ENCODE results near the gene TRIM49D1.
"Not testable (repeated sequence)": the region's sequence is repeated elsewhere in the genome, so short reads cannot be mapped to it uniquely, and the experiment has no call there.

The TRIM49D1 gene, protein sequence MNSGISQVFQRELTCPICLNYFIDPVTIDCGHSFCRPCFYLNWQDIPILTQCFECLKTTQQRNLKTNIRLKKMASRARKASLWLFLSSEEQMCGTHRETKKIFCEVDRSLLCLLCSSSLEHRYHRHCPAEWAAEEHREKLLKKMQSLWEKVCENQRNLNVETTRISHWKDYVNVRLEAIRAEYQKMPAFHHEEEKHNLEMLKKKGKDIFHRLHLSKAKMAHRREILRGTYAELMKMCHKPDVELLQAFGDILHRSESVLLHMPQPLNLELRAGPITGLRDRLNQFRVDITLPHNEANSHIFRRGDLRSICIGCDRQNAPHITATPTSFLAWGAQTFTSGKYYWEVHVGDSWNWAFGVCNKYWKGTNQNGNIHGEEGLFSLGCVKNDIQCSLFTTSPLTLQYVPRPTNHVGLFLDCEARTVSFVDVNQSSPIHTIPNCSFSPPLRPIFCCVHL

DNA sequence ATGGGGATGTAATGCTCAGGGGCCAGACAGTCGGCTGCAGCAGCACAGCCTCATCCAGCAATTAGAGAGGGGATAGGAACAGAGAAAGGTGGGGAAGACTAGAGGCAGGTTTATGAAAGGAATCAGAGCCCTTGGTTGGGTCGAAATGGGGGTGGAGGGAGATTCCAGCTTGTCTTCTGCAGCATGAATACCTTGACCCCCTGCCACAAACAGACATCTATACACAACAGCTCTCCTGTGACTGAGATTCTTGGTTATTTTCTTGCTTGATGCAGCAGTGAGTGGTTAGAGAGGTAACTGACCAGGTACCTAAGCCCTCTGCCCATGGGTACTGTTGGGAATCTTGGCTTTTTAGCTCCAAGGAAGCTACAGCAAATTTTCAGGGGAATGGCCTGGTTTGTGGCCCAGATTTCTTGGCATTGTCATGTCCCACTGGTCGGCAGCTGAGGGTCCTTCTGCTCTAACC is at the start of gene TRIM49D1:
TRIM49D1 (minus strand) TSS at position 51 of the 466 bp plus-strand sequence. CDS start 4,535 bp downstream, outside the sequence.
- no peak for DNase-seq

DNA sequence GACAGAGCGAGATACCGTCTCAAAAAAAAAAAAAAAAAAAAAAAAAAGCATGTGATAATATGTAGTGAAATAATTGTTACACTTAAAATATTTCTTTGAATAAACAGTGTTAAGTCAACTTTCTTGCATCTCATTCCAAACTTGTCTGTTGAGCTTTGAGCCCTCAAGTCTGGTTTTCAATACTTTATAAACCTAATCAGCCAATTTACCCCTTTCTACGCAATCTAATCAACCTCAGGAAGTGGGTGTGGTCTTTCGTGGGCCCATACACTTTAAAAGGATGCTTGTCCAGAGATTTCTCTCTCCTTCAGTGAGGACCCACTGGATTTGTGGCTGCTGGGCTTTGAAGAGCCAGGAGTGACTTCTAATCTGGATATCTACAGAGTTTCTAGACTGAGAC is 43.7 kb upstream of the TRIM49D1 start, which contains the start of gene TRIM64:
TRIM64 (plus strand) TSS at position 301 of the 400 bp plus-strand sequence. CDS start 2,467 bp downstream, outside the sequence.
- not testable (repeated sequence) for DNase-seq

DNA sequence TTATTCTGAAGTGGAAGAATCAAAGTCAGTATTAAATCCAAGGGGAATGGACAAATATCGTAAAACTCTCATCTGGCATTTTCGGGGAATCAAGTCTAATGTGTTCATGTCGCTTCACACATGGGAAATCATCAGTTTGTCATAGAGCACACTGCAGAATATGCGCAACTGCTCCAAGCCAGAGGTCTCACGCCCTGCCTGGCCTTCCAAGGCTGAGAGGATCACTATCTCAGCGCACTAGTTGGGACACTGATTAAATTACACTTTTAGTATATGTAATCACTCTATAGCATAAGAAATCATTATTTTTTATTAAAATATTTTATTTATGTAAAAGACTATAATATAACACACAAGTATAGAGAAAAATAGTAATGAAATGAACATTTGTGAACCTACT is 38.8 kb upstream of the TRIM49D1 start:
- DNase-seq: not testable (repeated sequence)

DNA sequence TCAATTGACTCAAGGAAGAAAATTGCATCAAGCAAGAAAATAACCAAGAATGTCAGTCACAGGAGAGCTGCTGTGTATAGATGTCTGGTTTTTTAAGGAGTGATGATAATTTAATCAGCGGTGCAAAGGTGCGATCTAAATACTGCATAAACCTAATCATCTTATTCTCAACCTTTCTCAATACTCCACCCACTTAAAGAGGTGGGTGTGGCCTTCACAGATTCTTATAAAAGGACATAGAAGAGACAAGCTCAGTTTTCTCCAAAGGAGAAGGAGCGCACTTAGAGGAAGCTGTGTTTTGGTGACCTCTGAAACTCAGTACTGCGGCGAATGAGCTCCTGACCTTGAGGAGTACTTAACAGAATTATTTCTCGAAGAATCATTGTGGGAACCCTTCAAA is 1.7 kb upstream of the TRIM49D1 start, which contains the start of gene TRIM49D2:
TRIM49D2 (plus strand) TSS at position 301 of the 400 bp plus-strand sequence. CDS start 2,698 bp downstream, outside the sequence.
- not testable (repeated sequence) for DNase-seq

DNA sequence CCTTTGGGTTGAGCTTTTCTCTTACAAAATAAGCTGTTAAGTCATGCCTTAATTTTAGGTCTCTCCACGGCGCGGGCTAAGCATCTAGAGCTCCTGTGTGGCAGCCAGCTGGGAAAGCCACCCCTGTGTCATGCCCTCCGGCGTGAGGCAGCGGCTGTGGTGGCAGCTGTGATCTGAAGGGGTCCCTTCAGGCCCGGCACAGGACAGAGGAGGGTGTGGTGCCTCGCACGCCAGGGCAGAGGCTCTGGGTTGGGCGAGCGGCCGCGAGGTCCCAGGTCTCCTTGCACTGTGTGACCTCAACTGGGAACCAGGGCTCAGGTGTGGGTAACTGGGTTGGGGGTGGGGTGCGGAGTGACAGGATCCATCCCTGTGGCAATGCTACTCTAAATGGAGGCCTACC is 21.2 kb downstream of the TRIM49D1 start:
- DNase-seq: not testable (repeated sequence)

DNA sequence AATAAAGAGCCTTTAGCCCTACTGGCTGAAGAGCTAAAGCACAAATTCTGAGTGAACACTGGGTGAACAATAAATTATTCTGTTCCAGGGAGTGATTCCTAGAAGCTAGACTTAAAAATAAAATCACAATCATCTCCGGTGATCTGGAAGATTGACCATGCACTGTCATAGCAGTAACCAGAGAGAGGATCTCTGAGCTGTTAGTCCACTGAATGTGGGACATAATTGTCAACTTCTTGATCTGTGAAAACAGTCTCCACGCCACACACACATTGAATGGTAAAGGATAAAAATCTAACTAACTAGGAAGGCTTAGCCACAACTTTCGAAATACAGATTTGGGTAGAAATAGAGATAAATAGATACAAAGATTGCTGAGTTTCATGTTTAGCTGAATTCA is 28.8 kb downstream of the TRIM49D1 start:
- DNase-seq: not testable (repeated sequence)

DNA sequence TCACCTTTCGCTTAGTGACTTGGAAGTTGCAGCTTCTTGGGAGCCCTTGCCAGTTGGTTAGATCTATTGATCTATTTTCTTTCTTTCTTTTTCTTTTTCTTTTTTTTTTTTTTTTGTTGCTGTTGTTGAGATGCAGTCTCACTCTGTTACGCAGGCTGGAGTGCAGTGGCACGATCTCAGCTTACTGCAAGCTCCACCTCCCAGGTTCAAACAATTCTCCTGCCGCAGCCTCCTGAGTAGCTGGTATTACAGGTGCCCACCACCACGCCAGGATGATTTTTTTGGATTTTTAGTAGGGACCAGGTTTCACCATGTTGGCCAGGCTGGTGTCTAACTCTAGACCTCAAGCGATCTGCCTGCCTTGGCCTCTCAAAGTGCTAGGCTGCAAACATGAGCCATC is 44.5 kb downstream of the TRIM49D1 start:
- DNase-seq: not testable (repeated sequence)

DNA sequence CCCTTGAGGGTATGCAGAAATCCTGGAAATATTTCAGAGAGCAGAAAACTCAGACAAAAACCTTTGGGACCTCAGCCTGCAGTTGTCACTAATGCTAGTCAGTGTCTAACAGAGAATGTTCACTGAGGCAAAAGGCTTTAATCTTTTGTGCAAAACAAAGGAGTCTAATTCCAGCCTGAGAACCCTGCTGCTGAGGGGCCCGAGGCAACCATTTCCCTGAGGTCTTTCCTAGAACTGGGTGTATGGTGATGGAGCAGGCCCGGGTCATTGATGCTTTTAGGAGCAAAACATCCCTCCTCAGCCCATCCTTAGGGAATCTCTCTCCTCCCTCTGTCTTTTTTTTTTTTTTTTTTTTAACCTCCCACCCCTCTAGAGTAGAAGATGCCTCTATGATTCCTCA is 49.5 kb downstream of the TRIM49D1 start:
- DNase-seq: not testable (repeated sequence)

DNA sequence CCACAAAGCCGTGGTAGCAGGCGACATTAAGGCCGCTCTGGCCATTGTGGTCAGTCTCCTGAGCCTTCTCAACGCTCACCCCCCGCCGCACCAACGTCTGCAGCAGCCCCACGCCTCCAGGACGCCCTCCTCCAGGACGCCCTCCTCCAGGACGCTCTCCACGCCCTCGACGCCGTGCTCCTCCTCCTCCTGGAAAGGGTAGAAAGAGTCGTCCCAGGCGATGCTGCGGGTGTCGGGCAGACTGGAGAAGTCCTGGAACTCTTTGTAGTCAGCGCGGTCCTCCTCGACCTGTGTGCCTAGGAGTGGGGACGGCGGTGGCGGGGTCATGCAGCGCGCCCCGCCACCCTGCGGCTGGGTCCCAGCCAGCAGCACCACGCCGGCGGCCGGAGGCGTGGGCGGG is 56.8 kb downstream of the TRIM49D1 start:
- not testable (repeated sequence) for DNase-seq

DNA sequence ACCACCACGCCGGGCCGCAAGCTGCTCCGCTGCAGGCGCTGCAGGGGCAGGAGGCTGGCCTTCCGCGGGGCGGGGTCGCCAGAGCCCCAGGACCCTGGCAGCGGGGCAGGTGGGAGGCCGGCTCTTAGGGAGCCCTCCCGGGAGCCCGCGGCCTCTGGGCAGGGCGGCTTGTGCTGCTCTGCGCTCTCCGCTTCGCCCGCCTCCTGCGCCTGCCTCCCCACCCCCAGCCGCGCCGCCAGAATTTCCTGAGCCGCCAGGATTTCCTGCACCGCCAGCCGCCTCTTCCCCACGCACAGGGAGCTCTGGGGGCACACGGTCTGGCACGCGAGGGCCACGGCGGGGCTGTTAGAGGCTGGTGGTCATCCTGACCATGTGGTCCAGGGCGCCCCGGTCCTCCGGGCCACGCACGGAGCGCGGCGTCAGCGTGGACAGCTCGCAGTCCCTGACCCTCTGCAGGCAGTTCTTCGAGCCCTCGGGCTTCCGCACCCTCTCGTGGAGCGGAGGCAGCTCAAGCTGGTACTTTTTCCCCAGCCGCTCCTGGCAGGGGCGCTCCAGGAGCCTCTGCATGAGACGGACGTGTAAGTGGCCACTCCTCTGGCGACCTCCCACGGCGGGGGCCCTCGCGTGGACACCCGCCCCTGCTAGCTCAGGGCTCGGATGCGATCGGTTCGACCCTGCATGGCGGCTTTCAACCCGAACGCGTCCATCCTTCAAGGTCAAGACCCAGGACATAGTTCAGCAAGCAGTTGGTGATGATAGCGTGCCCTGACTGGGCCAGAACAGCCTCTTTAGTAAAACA is 57.9 kb downstream of the TRIM49D1 start:
- DNase-seq: not testable (repeated sequence)
